IMR-90 (cell line): Measurements from ENCODE around the gene TMEM30A. TPM values are rescaled to one million over a fixed set of nuclear protein-coding genes. Genes with fewer than 3 reads are reported as not detected.

ENCODE experiments used
- ATAC-seq: fragments of 200-7000 bp; cut with Tn5 transposase; 2 replicates; pipeline ENCODE4 v1.9.1; 2020; ENCODE audit warnings: low read depth, mild to moderate bottlenecking, moderate library complexity
- BruUV-seq: library from RNA; stranded (reverse); fragments of 400-500 nt; replicated peaks from 2 replicates; lab custom pipeline; 2021; lab: Mats Ljungman, UMichigan
- CTCF ChIA-PET: fragments of 300-600 bp; formaldehyde crosslinking; extraction: SDS; loops from one replicate; lab custom pipeline; 2021; ENCODE audit warnings: antibody characterized with exemption; lab: Yijun Ruan, JAX
- POLR2A ChIA-PET: fragments of 300-600 bp; sonication (Branson Sonifier 250); formaldehyde crosslinking; loops from one replicate; lab custom pipeline; 2022; ENCODE audit warnings: antibody characterized with exemption; ENCODE audit not compliant: unreplicated experiment; lab: Charles Lee
- DNase-seq: peaks from one replicate; pipeline ENCODE4 v3.0.0; 2013
- H2AFZ ChIP-seq: replicated peaks from 2 replicates; pipeline ENCODE3; 2013; ENCODE audit warnings: low read length, mild to moderate bottlenecking; ENCODE audit not compliant: poor library complexity
- H2AK5ac ChIP-seq: 2 replicates; pipeline ENCODE4 v1.6.1; 2013; ENCODE audit warnings: low read depth, low read length, inconsistent platforms
- H2AK9ac ChIP-seq: replicated peaks from 2 replicates; pipeline ENCODE3; 2013; ENCODE audit warnings: mild to moderate bottlenecking, low read depth, low read length, moderate library complexity; ENCODE audit not compliant: poor library complexity
- H2BK120ac ChIP-seq: 2 replicates; pipeline ENCODE4 v1.6.1; 2013; ENCODE audit warnings: low read depth, low read length, inconsistent platforms
- H2BK15ac ChIP-seq: 3 replicates; pipeline ENCODE4 v1.6.1; 2013; ENCODE audit warnings: low read depth, low read length, inconsistent platforms
- H2BK20ac ChIP-seq: 2 replicates; pipeline ENCODE4 v1.6.1; 2013; ENCODE audit warnings: low read depth, mild to moderate bottlenecking, inconsistent platforms, low read length, moderate library complexity
- H2BK5ac ChIP-seq: 2 replicates; pipeline ENCODE4 v1.6.1; 2013; ENCODE audit warnings: mild to moderate bottlenecking, low read depth, low read length, inconsistent platforms; ENCODE audit not compliant: poor library complexity, severe bottlenecking
- H3K14ac ChIP-seq: replicated peaks from 2 replicates; pipeline ENCODE4 v1.6.1; 2013; ENCODE audit warnings: low read depth, low read length, inconsistent platforms
- H3K18ac ChIP-seq: 2 replicates; pipeline ENCODE4 v1.6.1; 2013; ENCODE audit warnings: low read depth, low read length, control low read depth
- H3K23ac ChIP-seq: 2 replicates; pipeline ENCODE4 v1.6.1; 2013; ENCODE audit warnings: low read depth, low read length, inconsistent platforms
- H3K27ac ChIP-seq: 2 replicates; pipeline ENCODE4 v1.5.1; 2013; ENCODE audit warnings: mild to moderate bottlenecking, control low read depth, low read length; ENCODE audit not compliant: insufficient read depth
- H3K27me3 ChIP-seq: 2 replicates; pipeline ENCODE4 v1.6.1; 2013; ENCODE audit warnings: low read length; ENCODE audit not compliant: control insufficient read depth, insufficient read depth
- H3K36me3 ChIP-seq: 2 replicates; pipeline ENCODE4 v1.6.1; 2013; ENCODE audit warnings: low read length, mixed read lengths; ENCODE audit not compliant: control insufficient read depth, insufficient read depth
- H3K4ac ChIP-seq: 2 replicates; pipeline ENCODE4 v1.6.1; 2013; ENCODE audit warnings: low read depth, low read length, inconsistent platforms
- H3K4me1 ChIP-seq: 2 replicates; pipeline ENCODE4 v1.6.1; 2013; ENCODE audit warnings: low read length, mixed read lengths; ENCODE audit not compliant: control insufficient read depth, insufficient read depth
- H3K4me2 ChIP-seq: 2 replicates; pipeline ENCODE4 v1.6.1; 2013; ENCODE audit warnings: low read depth, mild to moderate bottlenecking, control low read depth, low read length, moderate library complexity
- H3K4me3 ChIP-seq: 2 replicates; pipeline ENCODE4 v1.5.1; 2013; ENCODE audit warnings: low read depth, mild to moderate bottlenecking, control low read depth, low read length, moderate library complexity; ENCODE audit not compliant: insufficient read depth
- H3K56ac ChIP-seq: 2 replicates; pipeline ENCODE4 v1.6.1; 2013; ENCODE audit warnings: low read length, inconsistent platforms; ENCODE audit not compliant: insufficient read depth; ENCODE audit errors: extremely low read depth
- H3K79me1 ChIP-seq, 2 experiments: 2 replicates each; pipeline ENCODE4 v1.6.1; 2013; ENCODE audit warnings: low read length in 2 of 2, inconsistent platforms in 1 of 2, low read depth in 1 of 2
- H3K9ac ChIP-seq: 2 replicates; pipeline ENCODE4 v1.6.1; 2013; ENCODE audit warnings: low read depth, low read length, control low read depth
- H3K9me1 ChIP-seq: 2 replicates; pipeline ENCODE4 v1.6.1; 2013; ENCODE audit warnings: low read length, inconsistent platforms; ENCODE audit not compliant: insufficient read depth
- H3K9me3 ChIP-seq: 2 replicates; pipeline ENCODE4 v1.6.1; 2013; ENCODE audit warnings: low read length; ENCODE audit not compliant: control insufficient read depth, insufficient read depth
- H4K20me1 ChIP-seq: 2 replicates; pipeline ENCODE4 v1.6.1; 2013; ENCODE audit warnings: low read length, inconsistent platforms; ENCODE audit not compliant: insufficient read depth
- H4K5ac ChIP-seq: 2 replicates; pipeline ENCODE4 v1.6.1; 2013; ENCODE audit warnings: mild to moderate bottlenecking, low read depth, low read length, control low read depth
- H4K8ac ChIP-seq, 2 experiments: 2 replicates each; pipeline ENCODE4 v1.6.1; 2013; ENCODE audit warnings: low read depth in 2 of 2, low read length in 2 of 2, control low read depth in 1 of 2, inconsistent platforms in 1 of 2
- H4K91ac ChIP-seq: 2 replicates; pipeline ENCODE4 v1.6.1; 2013; ENCODE audit warnings: low read depth, low read length, inconsistent platforms; ENCODE audit not compliant: insufficient read depth
- CEBPB ChIP-seq: IDR thresholded peaks from 2 replicates; pipeline ENCODE4 v1.6.1; 2012; ENCODE audit warnings: low read depth, low read length, improper control_type of control experiment
- CHD1 ChIP-seq: IDR thresholded peaks from 2 replicates; pipeline ENCODE4 v1.6.1; 2012; ENCODE audit warnings: low read depth, low read length, improper control_type of control experiment
- CTCF ChIP-seq: conservative IDR thresholded peaks from 2 replicates; pipeline ENCODE4 v1.5.1; 2012; ENCODE audit warnings: mild to moderate bottlenecking, low read depth, low read length, improper control_type of control experiment
- FOS ChIP-seq: fragments of 150-350 bp; IDR thresholded peaks from 2 replicates; pipeline ENCODE4 v1.6.1; 2016; ENCODE audit warnings: low read depth, low read length
- MAFK ChIP-seq: IDR thresholded peaks from 2 replicates; pipeline ENCODE4 v1.6.1; 2012; ENCODE audit warnings: low read depth, low read length, improper control_type of control experiment
- MAZ ChIP-seq: IDR thresholded peaks from 2 replicates; pipeline ENCODE4 v1.6.1; 2012; ENCODE audit warnings: low read depth, mild to moderate bottlenecking, low read length, improper control_type of control experiment, moderate library complexity, borderline replicate concordance
- MXI1 ChIP-seq: IDR thresholded peaks from 2 replicates; pipeline ENCODE4 v1.6.1; 2012; ENCODE audit warnings: low read depth, mild to moderate bottlenecking, low read length, moderate library complexity, borderline replicate concordance
- NFE2L2 ChIP-seq: fragments of 150-350 bp; IDR thresholded peaks from 2 replicates; pipeline ENCODE4 v1.6.1; 2016; ENCODE audit warnings: low read depth, mild to moderate bottlenecking, low read length
- POLR2A ChIP-seq: IDR thresholded peaks from 2 replicates; pipeline ENCODE4 v1.6.1; 2012; ENCODE audit warnings: mild to moderate bottlenecking, low read depth, low read length
- RAD21 ChIP-seq: IDR thresholded peaks from 2 replicates; pipeline ENCODE4 v1.6.1; 2012; ENCODE audit warnings: low read length, improper control_type of control experiment
- RCOR1 ChIP-seq: IDR thresholded peaks from 2 replicates; pipeline ENCODE4 v1.6.1; 2012; ENCODE audit warnings: mild to moderate bottlenecking, low read length, improper control_type of control experiment; ENCODE audit not compliant: insufficient replicate concordance
- RFX5 ChIP-seq: IDR thresholded peaks from 2 replicates; pipeline ENCODE4 v1.8.0; 2012; ENCODE audit warnings: low read depth, mild to moderate bottlenecking, low read length, moderate library complexity
- SMC3 ChIP-seq: fragments of 150-350 bp; IDR thresholded peaks from 2 replicates; pipeline ENCODE4 v1.6.1; 2016; ENCODE audit warnings: low read depth, mild to moderate bottlenecking, antibody characterized with exemption, low read length, moderate library complexity
- USF2 ChIP-seq: fragments of 150-350 bp; IDR thresholded peaks from 2 replicates; pipeline ENCODE4 v1.6.1; 2017; ENCODE audit warnings: mild to moderate bottlenecking, antibody characterized with exemption, low read length, low read depth
- WGBS, 2 experiments: methylation state at CpG; one replicate each; pipeline versions ENCODE4 v1.1.5 to v1.1.7; 2013; ENCODE audit warnings: missing lambda C conversion rate in 2 of 2; ENCODE audit not compliant: insufficient read length in 1 of 2; ENCODE audit errors: extremely low coverage in 2 of 2; 5-methylcytosine and 5-hydroxymethylcytosine counted together
- dilution Hi-C: fragments of 300-500 bp; cut with HindIII; formaldehyde crosslinking; loops from one replicate; pipeline ENCODE4 v1.14.3; 2018; ENCODE audit warnings: low sequenced_read_pairs; ENCODE audit not compliant: unreplicated experiment
- in situ Hi-C: fragments of 300-500 bp; cut with MboI; formaldehyde crosslinking; loops from 3 replicates; pipeline ENCODE4 v1.14.3; 2019; ENCODE audit warnings: low sequenced_read_pairs, inconsistent platforms, mixed read lengths
- intact Hi-C: fragments of 100-400 bp; cut with micrococcal nuclease; formaldehyde crosslinking; loops from 2 replicates; pipeline ENCODE4 v1.10.0; 2022
- polyA plus RNA-seq, 3 experiments: library from polyadenylated mRNA; depleted of rRNA; stranded (reverse); fragments of >200 nt; gene quantifications; 2 replicates each; pipeline ENCODE4 v1.2.3, GENCODE V29; 2012; ENCODE audit warnings: low replicate concordance in 1 of 3
- total RNA-seq: library from RNA; depleted of rRNA; stranded (reverse); fragments of >200 nt; gene quantifications from 2 replicates; pipeline ENCODE4 v1.2.3, GENCODE V29; 2012
- TF ChIP-seq, protein P1 (sequence below): fragments of 150-350 bp; IDR thresholded peaks from 2 replicates; pipeline ENCODE4 v1.6.1; 2016; ENCODE audit warnings: low read depth, mild to moderate bottlenecking, low read length, moderate library complexity, borderline replicate concordance

The TMEM30A gene
- total and polyA plus RNA-seq, 2 of the 4 experiments (the other 2 are of a cell fraction): 48.5 to 111 TPM

GRCh38 chr6:75331151-75331550 is 46.6 kb upstream of the TMEM30A start:
- H2BK5ac ChIP-seq: peak overlapping the region; percentile 17
- dilution Hi-C loops: no loop called here
- peaks cover 2% of the 10 kb centered on the region; the same call in 1 of the 2 replicates for H3K4me1 ChIP-seq
- H4K8ac ChIP-seq: no peak overlapping the region
- H4K91ac ChIP-seq: no peak overlapping the region
- no peaks in the 10 kb centered on the region for H4K20me1 ChIP-seq
- peak; percentile 62 for DNase-seq
- H3K36me3 ChIP-seq: no peaks in the 10 kb centered on the region
- H2AK5ac ChIP-seq: no peak overlapping the region
- no peaks in the 10 kb centered on the region for H3K27me3 ChIP-seq
- ATAC-seq: peak; percentile 71
- no peak overlapping the region for H3K27ac ChIP-seq
- H3K9ac ChIP-seq: no peak overlapping the region
- H2BK20ac ChIP-seq: no peak overlapping the region
- ChIA-PET CTCF (no interaction called here), POLR2A (no interaction called here)
- no peak overlapping the region for H3K18ac ChIP-seq
- WGBS, 2 experiments: no CpG with 5 or more reads among the region's 2 CpGs
- H3K56ac ChIP-seq: no peak overlapping the region
- H2AK9ac ChIP-seq: no peak overlapping the region
- intact Hi-C loops: no loop called here
- BruUV-seq: no TSS peak
- no peak overlapping the region for H2BK15ac ChIP-seq
- H3K23ac ChIP-seq: no peak overlapping the region
- H2BK120ac ChIP-seq: no peak overlapping the region
- H3K4me3 ChIP-seq: no peak overlapping the region
- H2AFZ ChIP-seq: no peak overlapping the region
- no peaks in the 10 kb centered on the region for H3K79me1 ChIP-seq
- no peaks in the 10 kb centered on the region for H3K9me3 ChIP-seq
- no peak overlapping the region for H3K4me2 ChIP-seq
- 0 out of 2 replicates have a peak, but pooled peaks cover 3% of the 10 kb centered on the region for H3K9me1 ChIP-seq
- TF ChIP-seq FOS (no peak), MAZ (no peak), CEBPB (peak; percentile 33; the same call in 1 of the 2 replicates), POLR2A (no peak), CTCF (no peak), RAD21 (no peak), MXI1 (no peak), CHD1 (no peak), MAFK (peak; percentile 47), USF2 (no peak), RCOR1 (no peak), SMC3 (no peak), RFX5 (no peak), NFE2L2 (no peak)
- TF ChIP-seq, protein P1, sequence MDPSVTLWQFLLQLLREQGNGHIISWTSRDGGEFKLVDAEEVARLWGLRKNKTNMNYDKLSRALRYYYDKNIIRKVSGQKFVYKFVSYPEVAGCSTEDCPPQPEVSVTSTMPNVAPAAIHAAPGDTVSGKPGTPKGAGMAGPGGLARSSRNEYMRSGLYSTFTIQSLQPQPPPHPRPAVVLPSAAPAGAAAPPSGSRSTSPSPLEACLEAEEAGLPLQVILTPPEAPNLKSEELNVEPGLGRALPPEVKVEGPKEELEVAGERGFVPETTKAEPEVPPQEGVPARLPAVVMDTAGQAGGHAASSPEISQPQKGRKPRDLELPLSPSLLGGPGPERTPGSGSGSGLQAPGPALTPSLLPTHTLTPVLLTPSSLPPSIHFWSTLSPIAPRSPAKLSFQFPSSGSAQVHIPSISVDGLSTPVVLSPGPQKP: no peak
- no peak overlapping the region for H3K14ac ChIP-seq
- no peak overlapping the region for H4K5ac ChIP-seq
- peak overlapping the region; percentile 19; the same call in 1 of the 2 replicates for H3K4ac ChIP-seq
- in situ Hi-C loops: no loop called here
